Activated T-cell treated with anti-CD3 and anti-CD28 coated beads, Interleukin-2, amount 50 U/mL, for 24 hours (primary cell): ENCODE results near the gene WIPF1.

Experiments
- DNase-seq: peaks from one replicate; pipeline ENCODE4 v3.0.0-alpha.2; 2020
- H3K27ac Mint-ChIP-seq: 2 replicates; pipeline ENCODE4 v1.8.0; 2020; ENCODE audit warnings: mild to moderate bottlenecking, mixed read lengths
- H3K27me3 Mint-ChIP-seq: 2 replicates; pipeline ENCODE4 v1.8.0; 2020; ENCODE audit warnings: mixed read lengths
- H3K36me3 Mint-ChIP-seq: 2 replicates; pipeline ENCODE4 v1.8.0; 2020; ENCODE audit warnings: low read depth, mixed read lengths
- H3K4me1 Mint-ChIP-seq: 2 replicates; pipeline ENCODE4 v1.8.0; 2020; ENCODE audit warnings: low read depth, mixed read lengths
- H3K4me3 Mint-ChIP-seq: 2 replicates; pipeline ENCODE4 v1.8.0; 2020; ENCODE audit warnings: mild to moderate bottlenecking, moderate library complexity, mixed read lengths
- H3K9me3 Mint-ChIP-seq: 2 replicates; pipeline ENCODE4 v1.8.0; 2020; ENCODE audit warnings: mixed read lengths

Gene WIPF1, protein sequence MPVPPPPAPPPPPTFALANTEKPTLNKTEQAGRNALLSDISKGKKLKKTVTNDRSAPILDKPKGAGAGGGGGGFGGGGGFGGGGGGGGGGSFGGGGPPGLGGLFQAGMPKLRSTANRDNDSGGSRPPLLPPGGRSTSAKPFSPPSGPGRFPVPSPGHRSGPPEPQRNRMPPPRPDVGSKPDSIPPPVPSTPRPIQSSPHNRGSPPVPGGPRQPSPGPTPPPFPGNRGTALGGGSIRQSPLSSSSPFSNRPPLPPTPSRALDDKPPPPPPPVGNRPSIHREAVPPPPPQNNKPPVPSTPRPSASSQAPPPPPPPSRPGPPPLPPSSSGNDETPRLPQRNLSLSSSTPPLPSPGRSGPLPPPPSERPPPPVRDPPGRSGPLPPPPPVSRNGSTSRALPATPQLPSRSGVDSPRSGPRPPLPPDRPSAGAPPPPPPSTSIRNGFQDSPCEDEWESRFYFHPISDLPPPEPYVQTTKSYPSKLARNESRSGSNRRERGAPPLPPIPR

DNA sequence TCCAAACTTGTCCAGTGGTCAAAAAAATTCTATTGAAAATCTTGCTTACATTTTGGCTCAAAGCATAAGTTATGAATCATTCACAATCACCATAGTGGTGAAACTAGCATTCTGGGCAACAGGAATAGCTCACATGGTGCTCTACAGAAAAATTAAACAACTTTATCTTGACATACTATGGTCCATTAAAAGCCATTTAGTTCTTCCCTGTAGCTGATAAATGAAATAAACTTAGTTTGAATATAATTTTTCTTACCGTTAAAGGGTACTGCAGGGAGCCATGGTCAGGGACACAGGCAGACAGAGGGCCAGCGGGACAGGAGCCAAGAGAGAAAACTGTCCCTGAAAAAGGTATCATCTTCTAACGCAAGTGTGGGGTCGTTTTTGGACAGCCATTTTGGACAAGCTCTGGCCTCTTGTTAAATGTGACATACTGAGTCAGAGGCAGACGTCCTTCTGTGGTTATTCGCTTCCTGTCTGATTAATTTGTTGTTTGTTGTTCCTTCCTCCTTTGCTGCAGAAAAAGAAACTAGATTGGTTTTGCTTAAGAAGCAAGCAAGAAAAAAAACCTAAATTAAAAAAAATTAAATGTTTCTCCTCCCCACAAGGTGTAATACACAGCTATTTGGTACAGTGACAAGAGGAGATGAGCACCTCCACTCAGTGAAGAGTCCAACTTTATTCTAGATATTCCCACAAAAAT, at the start of gene WIPF1:
Gene WIPF1, minus strand, starts transcription at position 460 of the 703 bp plus-strand sequence. CDS start 12,231 bp downstream, outside the sequence.
- Mint-ChIP-seq H3K36me3 (peaks cover 66% of the 10 kb centered on the region), H3K4me3 (peak within 1 kb of the TSS; percentile 89), H3K4me1 (peaks cover 82% of the 10 kb centered on the region), H3K27me3 (no peaks in the 10 kb centered on the region), H3K27ac (peak within 1 kb of the TSS; percentile 97), H3K9me3 (peaks cover 2% of the 10 kb centered on the region)
- DNase-seq, result no peak

DNA sequence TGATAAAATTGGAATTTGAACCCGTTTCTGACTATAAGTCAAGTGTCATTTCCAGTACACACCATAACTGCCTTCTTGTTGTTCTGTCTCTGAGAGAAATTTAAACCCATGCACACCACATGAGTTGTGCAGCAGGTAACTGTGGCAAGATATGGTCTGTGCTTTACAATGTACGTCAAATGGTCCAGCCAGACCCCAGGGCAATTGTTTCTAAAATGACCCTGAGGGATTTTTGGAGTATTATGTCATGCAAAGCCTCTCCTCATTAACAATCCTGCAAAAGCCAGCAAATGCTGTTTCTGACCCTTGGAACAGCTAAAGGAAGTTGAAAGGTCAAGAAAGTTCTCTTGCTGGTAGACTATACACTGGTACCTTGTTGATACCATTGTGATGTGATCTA, 47.7 kb upstream of the WIPF1 start:
- Mint-ChIP-seq H3K27ac (no peak overlapping the region), H3K4me1 (peaks cover 7% of the 10 kb centered on the region), H3K4me3 (no peak overlapping the region), H3K27me3 (no peaks in the 10 kb centered on the region), H3K9me3 (peaks cover 9% of the 10 kb centered on the region), H3K36me3 (peaks cover 9% of the 10 kb centered on the region)
- DNase-seq, result no peak

DNA sequence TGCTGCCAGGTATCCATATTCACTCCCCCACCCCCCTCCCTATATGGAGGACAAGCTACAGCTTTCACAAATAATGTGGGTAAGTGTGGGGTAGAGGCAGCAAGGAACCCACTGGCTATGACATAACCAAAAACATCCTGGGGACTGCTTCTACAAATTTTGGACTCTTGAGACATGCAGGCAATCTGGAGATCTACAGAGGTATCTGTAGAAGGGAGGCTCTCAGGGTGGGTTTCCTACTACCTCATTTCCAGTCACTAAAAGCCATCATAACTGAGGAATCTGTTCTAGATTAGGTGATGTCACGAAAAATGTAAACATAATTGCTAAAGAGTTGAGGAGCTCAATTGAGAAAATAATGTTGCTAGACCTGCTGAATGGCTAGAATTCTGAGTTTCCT, 46.8 kb upstream of the WIPF1 start:
- H3K36me3 Mint-ChIP-seq, result peaks cover 4% of the 10 kb centered on the region
- no peak overlapping the region for H3K27ac Mint-ChIP-seq
- no peak overlapping the region for H3K4me3 Mint-ChIP-seq
- H3K9me3 Mint-ChIP-seq, result peaks cover 6% of the 10 kb centered on the region
- no peaks in the 10 kb centered on the region for H3K27me3 Mint-ChIP-seq
- peaks cover 11% of the 10 kb centered on the region for H3K4me1 Mint-ChIP-seq
- no peak for DNase-seq

DNA sequence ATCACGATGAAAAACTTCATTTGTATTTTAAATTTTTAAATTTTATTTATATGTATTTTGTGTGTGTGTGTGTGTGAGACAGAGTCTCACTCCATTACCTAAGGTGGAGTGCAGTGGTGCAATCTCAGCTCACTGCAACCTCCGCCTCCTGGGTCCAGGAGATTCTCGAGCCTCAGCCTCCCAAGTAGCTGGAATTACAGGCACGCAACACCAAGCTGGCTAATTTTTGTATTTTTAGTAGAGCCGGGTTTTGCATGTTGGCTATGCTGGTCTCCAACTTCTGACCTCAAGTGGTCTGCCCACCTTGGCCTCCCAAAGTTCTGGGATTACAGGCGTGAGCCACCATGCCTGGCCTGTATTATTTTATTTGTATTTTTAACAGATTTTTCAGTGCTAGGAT, 45.8 kb upstream of the WIPF1 start:
- Mint-ChIP-seq H3K27ac (no peak overlapping the region), H3K4me1 (peaks cover 19% of the 10 kb centered on the region), H3K27me3 (no peaks in the 10 kb centered on the region), H3K9me3 (no peaks in the 10 kb centered on the region), H3K4me3 (no peak overlapping the region), H3K36me3 (peaks cover 4% of the 10 kb centered on the region)
- DNase-seq, result no peak

DNA sequence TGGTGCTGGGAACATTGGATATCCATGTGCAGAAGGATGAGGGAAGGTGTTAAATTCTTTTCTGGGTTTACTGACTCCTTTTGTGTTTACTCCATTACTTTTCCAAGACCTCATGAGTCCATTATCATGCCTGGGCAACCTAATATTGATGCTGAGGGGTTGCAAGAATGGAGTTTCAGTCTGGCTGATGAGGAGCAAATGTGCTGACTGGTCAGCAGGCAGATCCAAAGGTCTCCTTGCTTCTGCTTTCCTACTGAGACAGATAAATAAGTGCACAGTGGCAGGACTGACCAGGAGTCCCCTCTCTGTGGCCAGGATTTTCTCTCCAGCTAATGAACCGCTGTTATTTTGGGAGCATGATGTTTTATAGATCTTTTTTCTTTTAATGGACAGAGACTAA, 43.6 kb upstream of the WIPF1 start:
- no peaks in the 10 kb centered on the region for H3K36me3 Mint-ChIP-seq
- no peak for DNase-seq
- no peaks in the 10 kb centered on the region for H3K9me3 Mint-ChIP-seq
- H3K4me3 Mint-ChIP-seq, result no peak overlapping the region
- peaks cover 30% of the 10 kb centered on the region for H3K4me1 Mint-ChIP-seq
- no peak overlapping the region for H3K27ac Mint-ChIP-seq
- H3K27me3 Mint-ChIP-seq, result no peaks in the 10 kb centered on the region

DNA sequence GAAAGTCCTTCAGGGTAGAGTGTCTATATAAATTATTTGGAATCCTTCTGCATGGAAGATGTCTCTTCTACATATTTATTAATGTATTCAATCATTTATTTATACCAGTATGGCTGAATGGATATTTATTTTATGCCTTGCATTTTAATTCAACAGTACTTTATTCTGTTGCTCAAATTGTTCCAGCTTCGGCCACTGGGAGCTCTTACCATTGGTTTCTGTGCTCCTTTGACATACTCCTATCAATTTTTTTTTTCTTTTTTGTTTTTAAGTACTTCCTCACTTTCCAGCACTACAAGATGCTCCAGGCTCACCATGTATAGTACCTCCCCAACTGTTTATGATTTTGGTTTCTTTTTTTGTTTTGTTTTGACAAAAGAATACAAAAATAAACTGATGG, 39.4 kb upstream of the WIPF1 start:
- Mint-ChIP-seq H3K27me3 (no peaks in the 10 kb centered on the region), H3K9me3 (no peaks in the 10 kb centered on the region), H3K4me3 (no peak overlapping the region), H3K4me1 (peaks cover 54% of the 10 kb centered on the region), H3K36me3 (peaks cover 18% of the 10 kb centered on the region), H3K27ac (peak overlapping the region; percentile 73)
- no peak for DNase-seq

DNA sequence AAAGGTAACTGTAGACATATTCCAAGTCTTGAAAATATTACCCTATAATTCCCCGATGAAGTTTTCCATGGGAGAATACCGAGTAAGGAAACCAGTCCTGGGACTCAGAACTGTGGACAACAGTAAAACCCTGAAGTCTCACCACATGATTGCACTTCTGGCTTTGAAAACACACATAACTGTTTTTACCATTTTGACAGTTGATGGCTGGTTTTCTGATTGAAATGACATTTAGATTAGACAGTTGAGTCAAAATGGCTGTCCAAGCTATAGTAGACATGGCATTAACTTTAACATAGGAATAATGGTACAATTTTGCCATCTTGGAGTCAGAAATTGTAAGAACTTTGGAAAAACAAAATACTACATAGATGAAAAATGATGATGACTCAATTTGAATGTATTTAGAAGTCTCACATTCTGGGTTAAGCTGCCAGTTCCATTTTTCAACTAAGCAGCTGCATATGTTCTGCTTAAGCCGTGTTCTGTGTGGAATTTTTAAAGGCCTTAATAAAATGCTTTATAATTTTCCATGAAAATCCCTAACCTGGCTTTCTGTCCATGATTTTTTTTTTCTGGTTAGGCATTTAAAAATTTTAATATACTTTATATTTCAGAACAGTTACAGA, 38.3 kb upstream of the WIPF1 start:
- peaks cover 63% of the 10 kb centered on the region for H3K4me1 Mint-ChIP-seq
- DNase-seq, result no peak
- peak overlapping the region; percentile 45 for H3K4me3 Mint-ChIP-seq
- H3K9me3 Mint-ChIP-seq, result no peaks in the 10 kb centered on the region
- no peaks in the 10 kb centered on the region for H3K27me3 Mint-ChIP-seq
- peak overlapping the region; percentile 95 for H3K27ac Mint-ChIP-seq
- H3K36me3 Mint-ChIP-seq, result peaks cover 28% of the 10 kb centered on the region

DNA sequence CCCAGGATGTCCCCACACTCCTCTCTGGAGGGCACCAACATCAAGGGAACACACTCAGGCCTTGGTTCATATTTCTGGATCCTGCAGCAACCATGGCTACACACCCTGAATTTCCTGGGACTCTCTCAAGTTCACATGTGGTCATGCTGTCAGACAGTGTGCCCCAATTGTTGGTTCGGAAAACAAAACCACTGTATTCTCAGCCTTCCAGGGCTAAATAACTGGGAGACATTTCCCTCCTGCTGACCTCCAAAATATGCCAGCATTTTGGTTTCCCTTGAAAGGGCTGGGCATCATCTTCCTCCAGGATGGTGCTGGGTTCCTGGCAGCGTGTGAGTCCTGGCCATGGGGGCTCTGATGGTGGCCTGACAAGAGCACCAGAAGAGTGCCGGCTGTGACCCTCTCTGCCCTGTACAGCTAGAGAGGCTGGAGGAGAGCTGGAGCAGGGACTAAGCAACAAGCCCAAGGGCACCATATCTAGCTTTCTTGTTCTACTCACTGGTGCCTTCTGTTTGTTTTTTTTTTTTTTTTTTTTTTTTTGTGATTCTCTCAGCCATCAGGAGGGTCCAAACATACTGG, 37.5 kb upstream of the WIPF1 start:
- peak overlapping the region; percentile 82 for H3K4me3 Mint-ChIP-seq
- peaks cover 71% of the 10 kb centered on the region for H3K4me1 Mint-ChIP-seq
- H3K27ac Mint-ChIP-seq, result peak overlapping the region; percentile 95
- H3K27me3 Mint-ChIP-seq, result no peaks in the 10 kb centered on the region
- H3K36me3 Mint-ChIP-seq, result peaks cover 36% of the 10 kb centered on the region
- DNase-seq, result no peak
- H3K9me3 Mint-ChIP-seq, result no peaks in the 10 kb centered on the region

DNA sequence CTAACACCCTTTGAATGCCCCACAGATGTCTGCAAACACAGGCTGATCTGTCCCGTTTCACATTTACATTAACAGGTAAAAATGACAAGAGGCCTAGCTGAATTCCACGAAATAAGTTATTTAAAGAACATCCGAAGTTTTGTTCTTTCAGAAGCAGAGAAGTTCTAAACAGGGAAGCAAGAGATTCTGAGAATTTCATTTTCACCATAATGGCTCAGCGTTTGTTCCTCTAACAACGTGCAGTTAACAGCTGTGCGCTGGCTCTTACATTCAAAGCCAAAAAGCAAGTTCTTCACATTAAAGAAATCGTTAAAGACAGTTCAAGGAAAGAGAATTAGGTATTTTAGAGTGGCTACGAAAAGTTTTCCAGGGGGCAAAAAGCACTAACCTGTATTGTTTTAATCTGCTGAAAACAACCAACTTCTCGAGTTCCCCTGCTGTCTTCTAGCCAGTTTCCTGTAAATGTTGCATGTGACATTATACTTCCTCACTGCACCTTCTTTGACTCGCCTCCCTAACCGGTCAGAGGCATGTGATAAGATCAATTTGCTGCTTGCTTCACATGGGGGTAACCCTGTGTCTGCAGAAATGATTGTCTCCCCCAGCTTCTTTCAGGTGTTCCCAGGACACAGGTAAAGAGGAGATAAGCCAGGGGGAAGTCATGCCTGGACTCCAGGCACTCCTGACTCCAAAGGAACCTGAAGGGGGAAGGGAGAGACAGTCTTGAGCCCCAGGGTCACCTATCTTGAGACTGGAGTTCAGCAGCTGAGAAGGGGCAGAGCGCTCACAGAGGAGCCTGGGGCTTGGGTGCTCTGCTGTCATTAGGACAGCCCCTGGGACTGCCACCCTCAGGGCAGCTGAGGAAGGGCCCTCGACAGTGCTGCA, 36.8 kb upstream of the WIPF1 start:
- Mint-ChIP-seq H3K27ac (peak overlapping the region; percentile 95), H3K27me3 (no peaks in the 10 kb centered on the region), H3K9me3 (no peaks in the 10 kb centered on the region), H3K4me1 (peaks cover 71% of the 10 kb centered on the region), H3K4me3 (peak overlapping the region; percentile 82), H3K36me3 (peaks cover 43% of the 10 kb centered on the region)
- DNase-seq, result peak; percentile 76

DNA sequence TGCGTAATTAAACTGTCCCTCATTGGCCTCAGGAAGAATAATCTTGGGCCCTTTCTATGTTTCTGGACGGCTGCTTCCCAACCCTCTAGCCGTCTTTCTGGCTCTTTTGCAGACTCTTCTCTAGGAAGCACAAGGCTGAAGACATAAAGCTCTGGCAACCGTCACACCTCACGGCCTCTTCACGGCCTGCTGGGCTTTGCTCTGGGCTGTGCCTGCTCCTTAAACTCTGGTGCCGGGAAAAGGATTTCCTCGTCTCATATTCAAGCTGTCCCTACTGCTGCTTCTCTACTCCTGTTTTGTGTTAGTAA, 36.0 kb upstream of the WIPF1 start:
- peak overlapping the region; percentile 95 for H3K27ac Mint-ChIP-seq
- peaks cover 51% of the 10 kb centered on the region for H3K36me3 Mint-ChIP-seq
- H3K4me1 Mint-ChIP-seq, result peaks cover 68% of the 10 kb centered on the region
- DNase-seq, result no peak
- peak overlapping the region; percentile 82 for H3K4me3 Mint-ChIP-seq
- no peaks in the 10 kb centered on the region for H3K27me3 Mint-ChIP-seq
- no peaks in the 10 kb centered on the region for H3K9me3 Mint-ChIP-seq

DNA sequence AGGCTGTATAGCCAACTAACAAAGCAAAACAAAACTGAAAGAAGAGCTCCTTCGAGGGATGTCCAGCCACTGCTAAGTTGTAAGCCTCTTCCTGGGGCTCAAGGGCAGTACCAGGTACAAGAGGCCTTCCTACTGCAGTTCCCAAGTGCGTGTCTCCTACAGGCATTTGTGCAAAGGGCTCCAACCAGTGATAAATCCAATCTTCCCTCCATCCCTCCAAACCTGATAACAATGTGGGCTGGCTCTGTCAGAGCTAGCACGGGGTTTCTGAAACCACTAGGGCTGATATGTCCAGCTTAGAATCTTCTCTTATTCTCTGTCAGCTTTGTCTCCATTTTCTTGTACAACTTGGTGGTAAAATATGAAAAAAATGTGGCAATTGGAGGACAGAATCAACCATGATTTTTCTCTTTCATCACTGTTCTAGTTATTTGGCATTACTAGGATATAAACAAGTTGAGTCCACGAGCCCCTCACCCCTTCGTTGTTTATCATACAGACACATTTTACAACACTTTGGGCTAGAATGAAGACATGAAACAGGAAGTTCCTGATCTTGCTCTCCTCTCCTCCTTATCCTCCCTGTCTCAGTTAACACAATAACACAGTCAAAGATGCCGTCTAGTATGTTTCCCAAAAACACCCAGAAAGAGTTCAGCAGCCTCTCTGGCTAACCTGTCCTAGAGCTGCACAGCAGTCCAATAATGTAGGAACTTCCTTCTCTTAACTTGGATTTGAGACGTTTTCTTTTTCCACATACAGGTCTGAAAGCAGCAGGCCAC, 35.4 kb upstream of the WIPF1 start:
- Mint-ChIP-seq H3K27ac (peak overlapping the region; percentile 95), H3K4me1 (peaks cover 72% of the 10 kb centered on the region), H3K36me3 (peaks cover 57% of the 10 kb centered on the region), H3K27me3 (no peaks in the 10 kb centered on the region), H3K9me3 (no peaks in the 10 kb centered on the region), H3K4me3 (peak overlapping the region; percentile 82)
- peak; percentile 53 for DNase-seq

DNA sequence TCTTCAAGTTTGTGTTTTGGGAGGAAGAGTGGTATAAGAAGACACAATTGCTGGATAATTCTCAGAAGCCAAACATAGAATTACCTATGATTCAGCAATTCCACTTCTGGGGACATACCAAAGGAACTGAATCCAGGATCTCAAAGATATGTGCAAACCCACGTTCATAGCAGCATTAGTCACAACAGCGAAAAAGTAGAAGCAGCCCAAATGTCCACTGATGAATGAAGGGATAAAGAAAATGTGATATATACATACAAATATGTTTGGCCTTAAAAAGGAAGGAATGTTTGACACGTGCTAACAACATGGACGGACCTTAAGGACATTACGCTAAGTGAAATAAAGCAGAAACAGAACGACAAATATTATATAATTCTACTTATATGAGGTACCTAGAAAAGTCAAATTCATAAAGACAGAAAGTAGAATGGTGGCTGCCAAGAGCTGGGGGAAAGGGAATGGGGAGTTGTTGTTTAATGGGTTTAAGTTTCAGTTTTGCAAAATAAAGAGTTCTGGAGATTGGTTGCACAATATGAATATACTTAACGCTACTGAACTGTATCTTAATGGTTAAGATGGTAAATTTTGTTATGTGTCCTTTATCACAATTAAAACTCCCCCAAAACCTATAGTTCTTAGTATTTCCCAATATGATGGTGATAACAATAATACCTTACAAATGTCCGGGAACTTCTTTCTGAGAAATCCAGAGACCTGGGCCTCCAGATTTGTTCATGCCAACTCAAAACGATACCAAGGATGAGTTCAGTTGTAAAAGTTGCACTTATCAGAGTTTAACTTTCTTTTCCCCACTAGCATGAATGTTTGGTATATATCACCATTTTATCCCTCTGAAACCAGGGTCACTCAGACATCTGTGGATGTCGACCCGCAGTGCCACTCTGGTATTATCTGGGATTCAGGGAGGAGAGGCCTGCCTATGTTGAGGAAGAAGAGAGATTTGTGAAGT, 33.7 kb upstream of the WIPF1 start:
- Mint-ChIP-seq H3K9me3 (no peaks in the 10 kb centered on the region), H3K27ac (peak overlapping the region; percentile 95), H3K4me3 (peak overlapping the region; percentile 82), H3K27me3 (no peaks in the 10 kb centered on the region), H3K4me1 (peaks cover 78% of the 10 kb centered on the region), H3K36me3 (peaks cover 74% of the 10 kb centered on the region)
- DNase-seq, result no peak
